Thymus (tissue), 11 donors: ENCODE data around the gene USHBP1. TPM values are rescaled to one million over a fixed set of nuclear protein-coding genes. Genes with fewer than 3 reads are reported as not detected.
"Not testable (repeated sequence)": the region's sequence is repeated elsewhere in the genome, so short reads cannot be mapped to it uniquely, and the experiment has no call there.

Experiments used
- DNase-seq, 9 donors: peaks; one replicate each; pipeline ENCODE4 v3.0.0-alpha.2; 2013; ENCODE audit warnings: low spot score in 9 of 9, low read depth in 6 of 9, missing footprints in 1 of 9
- H3K27ac ChIP-seq, 2 donors: one replicate each; pipeline ENCODE4 v1.5.1; 2013; ENCODE audit warnings: control low read depth in 1 of 2, low read depth in 1 of 2, low read length in 1 of 2, mild to moderate bottlenecking in 1 of 2, moderate library complexity in 1 of 2
- H3K27me3 ChIP-seq, 2 donors: one replicate each; pipeline ENCODE4 v1.5.1; 2013; ENCODE audit warnings: low read length in 1 of 2; ENCODE audit not compliant: control insufficient read depth in 2 of 2, insufficient read depth in 1 of 2
- H3K36me3 ChIP-seq, 2 donors: one replicate each; pipeline ENCODE4 v1.5.1; 2013; ENCODE audit warnings: low read length in 1 of 2, mild to moderate bottlenecking in 1 of 2, moderate library complexity in 1 of 2; ENCODE audit not compliant: control insufficient read depth in 2 of 2, insufficient read depth in 2 of 2
- H3K4me1 ChIP-seq, 2 donors: one replicate each; pipeline ENCODE4 v1.5.1; 2013; ENCODE audit warnings: low read length in 2 of 2; ENCODE audit not compliant: control insufficient read depth in 2 of 2, insufficient read depth in 2 of 2
- H3K4me3 ChIP-seq, 2 donors: one replicate each; pipeline ENCODE4 v1.5.1; 2013; ENCODE audit warnings: low read length in 2 of 2, control low read depth in 1 of 2, mild to moderate bottlenecking in 1 of 2
- H3K9me3 ChIP-seq, 2 donors: one replicate each; pipeline ENCODE4 v1.5.1; 2013; ENCODE audit warnings: low read length in 1 of 2, mild to moderate bottlenecking in 1 of 2; ENCODE audit not compliant: control insufficient read depth in 2 of 2, insufficient read depth in 1 of 2
- WGBS: extraction: QIAGEN DNeasy Blood & Tissue Kit; methylation state at CpG from one replicate; pipeline ENCODE4 v1.1.7; 2013; 5-methylcytosine and 5-hydroxymethylcytosine counted together
- polyA plus RNA-seq: library from polyadenylated mRNA; stranded (reverse); fragments of 200-250 nt; gene quantifications from one replicate; pipeline ENCODE4 v1.2.3, GENCODE V29; 2013
- total RNA-seq: library from RNA; stranded (reverse); fragments of 120-200 nt; gene quantifications from one replicate; pipeline ENCODE4 v1.2.4, GENCODE V29; 2013
- donor health status: healthy.

USHBP1 gene
- total and polyA plus RNA-seq, 2 donors: 0.76 to 4.4 TPM

GRCh38 chr19:17300992-17301619, 36.6 kb upstream of the USHBP1 start:
- no peak for DNase-seq
- Histone ChIP-seq H3K9me3 (peaks cover 0 to 11% of the 10 kb centered on the region in 2 donors), H3K4me3 (no peak overlapping the region), H3K27me3 (no peaks in the 10 kb centered on the region), H3K36me3 (peaks cover 13 to 21% of the 10 kb centered on the region in 2 donors), H3K4me1 (peaks cover 20 to 35% of the 10 kb centered on the region in 2 donors), H3K27ac (no peak overlapping the region)
- 98% methylated on average over 51 of the region's 51 CpGs for WGBS

GRCh38 chr19:17296976-17297375, 32.4 kb upstream of the USHBP1 start:
- WGBS: 97% methylated on average over 6 of the region's 6 CpGs
- DNase-seq: no peak
- Histone ChIP-seq H3K27me3 (no peaks in the 10 kb centered on the region), H3K4me3 (no peak overlapping the region), H3K27ac (no peak overlapping the region), H3K9me3 (peaks cover 0 to 13% of the 10 kb centered on the region in 2 donors), H3K4me1 (peaks cover 7 to 10% of the 10 kb centered on the region in 2 donors), H3K36me3 (peaks cover 15 to 28% of the 10 kb centered on the region in 2 donors)

DNA sequence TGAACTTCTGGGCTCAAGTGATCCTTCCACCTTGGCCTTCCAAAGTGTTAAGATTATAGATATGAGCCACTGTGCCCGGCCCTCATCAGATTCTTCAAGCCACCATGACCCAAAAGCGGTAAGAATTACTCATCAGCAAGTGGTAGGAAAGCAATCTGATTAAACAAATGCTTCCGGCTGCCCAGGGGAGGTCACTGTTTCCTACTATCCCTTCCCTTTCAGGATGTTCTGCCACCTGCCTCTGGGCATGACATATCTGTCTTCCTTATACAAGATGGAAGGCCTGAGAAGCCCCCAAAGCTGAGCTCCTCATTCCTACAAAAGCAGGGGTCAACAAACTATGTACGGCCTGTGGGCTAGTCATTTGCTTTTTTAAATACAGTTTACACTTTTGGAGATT, 31.7 kb upstream of the USHBP1 start:
- H3K4me3 ChIP-seq: no peak overlapping the region
- peaks cover 0 to 13% of the 10 kb centered on the region in 2 donors for H3K9me3 ChIP-seq
- no peak for DNase-seq
- H3K27me3 ChIP-seq: no peaks in the 10 kb centered on the region
- H3K36me3 ChIP-seq: peaks cover 15 to 26% of the 10 kb centered on the region in 2 donors
- H3K27ac ChIP-seq: no peak overlapping the region
- WGBS: 95% methylated on average over 4 of the region's 4 CpGs
- H3K4me1 ChIP-seq: peaks cover 7 to 10% of the 10 kb centered on the region in 2 donors

DNA sequence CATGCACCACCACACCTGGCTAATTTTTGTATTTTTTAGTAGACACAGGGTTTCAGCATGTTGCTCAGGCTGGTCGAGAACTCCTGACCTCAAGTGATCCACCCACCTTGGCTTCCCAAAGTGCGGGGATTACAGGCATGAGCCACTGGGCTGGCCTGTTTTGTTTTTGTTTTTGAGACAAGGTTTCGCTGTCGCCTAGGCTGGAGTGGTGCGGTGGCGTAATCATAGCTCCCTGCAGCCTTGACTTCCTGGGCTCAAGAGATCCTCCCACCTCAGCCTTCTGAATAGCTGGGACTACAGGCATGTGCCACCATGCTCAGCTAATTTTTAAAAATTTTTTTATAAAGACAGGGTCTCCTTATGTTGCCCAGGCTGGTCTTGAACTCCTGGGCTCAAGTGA, 31.0 kb upstream of the USHBP1 start:
- H3K9me3 ChIP-seq: peaks cover 0 to 13% of the 10 kb centered on the region in 2 donors
- H3K4me1 ChIP-seq: peaks cover 7 to 10% of the 10 kb centered on the region in 2 donors
- H3K27me3 ChIP-seq, DNase-seq, H3K4me3 ChIP-seq, H3K27ac ChIP-seq: not testable (repeated sequence)
- WGBS: 98% methylated on average over 6 of the region's 6 CpGs
- H3K36me3 ChIP-seq: peaks cover 15 to 19% of the 10 kb centered on the region in 2 donors

DNA sequence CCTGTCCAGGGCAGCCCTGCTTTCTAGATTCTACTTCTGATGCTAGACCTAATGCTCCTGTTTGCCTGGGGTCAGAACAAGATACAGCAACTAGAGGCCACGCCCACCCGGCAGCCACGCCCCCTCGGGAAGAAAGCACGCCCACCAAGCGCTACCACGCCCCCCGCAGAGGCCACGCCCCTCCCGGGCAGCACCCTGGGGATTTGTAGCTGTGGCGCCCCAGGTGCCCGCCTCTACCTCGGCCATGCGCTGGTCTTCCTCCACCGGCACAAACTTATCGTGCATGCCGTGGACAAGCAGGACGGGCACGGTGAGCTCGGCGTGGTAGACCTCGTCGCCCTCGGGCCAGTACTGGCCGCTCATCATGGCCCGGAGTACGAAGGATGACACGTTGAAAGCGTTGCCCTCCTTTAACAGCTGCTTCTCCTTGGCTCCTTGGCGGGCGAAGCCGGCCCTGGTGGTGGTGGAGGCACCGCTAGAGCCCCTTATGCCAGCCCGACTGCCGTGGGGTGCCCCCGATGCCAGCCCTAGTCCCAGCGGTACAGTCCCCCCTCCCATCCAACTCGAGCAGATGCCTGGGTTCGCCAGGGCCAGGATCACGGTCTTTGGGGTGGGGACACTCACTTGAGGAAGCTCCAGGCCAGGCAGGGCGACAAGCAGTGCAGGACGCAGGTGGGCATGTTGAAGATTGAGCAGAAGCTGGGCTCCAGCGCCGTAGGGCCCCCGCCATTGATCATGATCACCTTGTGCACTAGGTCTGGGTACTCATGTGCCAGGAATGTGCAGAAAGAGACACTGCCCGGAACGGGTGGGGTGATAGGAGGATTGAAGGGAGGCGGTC, 29.7 kb upstream of the USHBP1 start:
- WGBS: 92% methylated on average over 48 of the region's 48 CpGs
- Histone ChIP-seq H3K4me3 (no peak overlapping the region), H3K27ac (no peak overlapping the region), H3K9me3 (peaks cover 0 to 13% of the 10 kb centered on the region in 2 donors), H3K4me1 (peaks cover 7 to 10% of the 10 kb centered on the region in 2 donors), H3K27me3 (peaks cover 0 to 3% of the 10 kb centered on the region in 2 donors), H3K36me3 (peaks cover 15 to 16% of the 10 kb centered on the region in 2 donors)
- DNase-seq: no peak

DNA sequence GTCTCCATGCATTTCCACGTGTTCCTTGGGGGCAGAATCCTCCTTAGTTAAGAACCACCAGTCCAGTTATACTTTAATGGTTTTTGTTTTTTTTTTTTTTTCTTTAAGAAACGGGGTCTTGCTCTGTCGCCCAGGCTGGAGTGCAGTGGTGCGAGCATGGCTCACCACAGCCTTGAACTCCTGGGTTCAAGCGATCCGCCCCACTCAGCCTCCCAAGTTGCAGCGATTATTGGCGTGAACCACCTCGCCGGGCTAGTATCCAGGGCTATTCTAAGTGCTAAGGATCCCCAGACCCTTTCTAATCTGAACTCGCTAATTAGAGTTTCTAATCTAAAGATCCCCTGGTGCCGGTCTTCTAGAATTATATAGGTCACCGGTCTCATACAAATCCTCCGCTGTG, 29.1 kb upstream of the USHBP1 start:
- Histone ChIP-seq H3K4me1 (peaks cover 7 to 10% of the 10 kb centered on the region in 2 donors), H3K27me3 (peaks cover 0 to 3% of the 10 kb centered on the region in 2 donors), H3K9me3 (peaks cover 0 to 11% of the 10 kb centered on the region in 2 donors), H3K27ac (no peak overlapping the region), H3K4me3 (no peak overlapping the region), H3K36me3 (peaks cover 13 to 15% of the 10 kb centered on the region in 2 donors)
- no peak for DNase-seq
- WGBS: 97% methylated on average over 14 of the region's 14 CpGs

- 3% methylated on average over 46 of the region's 46 CpGs for WGBS
- DNase-seq: peak in 4 of 9 donors; percentile 68 to 87 (median 74)
- H3K4me1 ChIP-seq: peaks cover 7 to 10% of the 10 kb centered on the region in 2 donors
- H3K27me3 ChIP-seq: peaks cover 0 to 3% of the 10 kb centered on the region in 2 donors
- peak overlapping the region; percentile 51 to 55 for H3K4me3 ChIP-seq
- peaks cover 0 to 4% of the 10 kb centered on the region in 2 donors for H3K9me3 ChIP-seq
- H3K36me3 ChIP-seq: peaks cover 6 to 10% of the 10 kb centered on the region in 2 donors
- peak overlapping the region in 1 of 2 donors; percentile 17 for H3K27ac ChIP-seq
Observed at GRCh38 chr19:17292301-17293074, 27.9 kb upstream of the USHBP1 start.

GRCh38 chr19:17289489-17289888, 24.9 kb upstream of the USHBP1 start:
- peaks cover 2 to 5% of the 10 kb centered on the region in 2 donors for H3K36me3 ChIP-seq
- WGBS: 19% methylated on average over 22 of the region's 22 CpGs
- H3K27me3 ChIP-seq: peaks cover 0 to 3% of the 10 kb centered on the region in 2 donors
- H3K9me3 ChIP-seq: peaks cover 0 to 4% of the 10 kb centered on the region in 2 donors
- peaks cover 7 to 10% of the 10 kb centered on the region in 2 donors for H3K4me1 ChIP-seq
- H3K27ac ChIP-seq: no peak overlapping the region
- peak in 1 of 9 donors; percentile 61 for DNase-seq
- H3K4me3 ChIP-seq: no peak overlapping the region
